Spinal cord (tissue), 10 donors: ENCODE results near the gene CACUL1. TPM values are rescaled to one million over a fixed set of nuclear protein-coding genes. Genes with fewer than 3 reads are reported as not detected.

Experiments used
- DNase-seq, 6 donors: peaks; one replicate each; pipeline versions ENCODE4 v3.0.0 to v3.0.0-alpha.2; 2013 to 2015; ENCODE audit warnings: low spot score in 6 of 6, low read depth in 4 of 6
- H3K27ac ChIP-seq: one replicate; pipeline ENCODE4 v1.5.1; 2013; ENCODE audit warnings: low read depth, low read length, control low read depth
- H3K27me3 ChIP-seq: one replicate; pipeline ENCODE4 v1.6.1; 2013; ENCODE audit warnings: low read length; ENCODE audit not compliant: control insufficient read depth, insufficient read depth
- H3K36me3 ChIP-seq: one replicate; pipeline ENCODE4 v1.6.1; 2013; ENCODE audit warnings: low read length; ENCODE audit not compliant: control insufficient read depth, insufficient read depth
- H3K4me1 ChIP-seq: one replicate; pipeline ENCODE4 v1.6.1; 2013; ENCODE audit warnings: low read length; ENCODE audit not compliant: control insufficient read depth, insufficient read depth
- H3K4me3 ChIP-seq: one replicate; pipeline ENCODE4 v1.5.1; 2013; ENCODE audit warnings: low read depth, low read length, control low read depth
- H3K9me3 ChIP-seq: one replicate; pipeline ENCODE4 v1.6.1; 2013; ENCODE audit warnings: low read length; ENCODE audit not compliant: control insufficient read depth, insufficient read depth
- WGBS: methylation state at CpG from one replicate; pipeline ENCODE4 v1.1.5; 2013; ENCODE audit warnings: missing lambda C conversion rate; ENCODE audit not compliant: insufficient coverage; 5-methylcytosine and 5-hydroxymethylcytosine counted together
- polyA plus RNA-seq, 2 donors: library from polyadenylated mRNA; unstranded; fragments of 120-200 nt; gene quantifications; one replicate each; pipeline ENCODE4 v1.2.1, GENCODE V29; 2013; ENCODE audit not compliant: insufficient read length in 2 of 2
- total RNA-seq, 2 donors: library from RNA; depleted of rRNA in 1 of 2; stranded (reverse); fragments of 120-200 nt in 1 of 2; fragments of >200 nt in 1 of 2; gene quantifications; one replicate each; pipeline versions ENCODE4 v1.2.3 to v1.2.4, GENCODE V29; 2013 to 2014
- donor health status: healthy.

Gene CACUL1
- total and polyA plus RNA-seq, 4 donors = 20.1 to 43.5 (median 28.5) TPM

DNA sequence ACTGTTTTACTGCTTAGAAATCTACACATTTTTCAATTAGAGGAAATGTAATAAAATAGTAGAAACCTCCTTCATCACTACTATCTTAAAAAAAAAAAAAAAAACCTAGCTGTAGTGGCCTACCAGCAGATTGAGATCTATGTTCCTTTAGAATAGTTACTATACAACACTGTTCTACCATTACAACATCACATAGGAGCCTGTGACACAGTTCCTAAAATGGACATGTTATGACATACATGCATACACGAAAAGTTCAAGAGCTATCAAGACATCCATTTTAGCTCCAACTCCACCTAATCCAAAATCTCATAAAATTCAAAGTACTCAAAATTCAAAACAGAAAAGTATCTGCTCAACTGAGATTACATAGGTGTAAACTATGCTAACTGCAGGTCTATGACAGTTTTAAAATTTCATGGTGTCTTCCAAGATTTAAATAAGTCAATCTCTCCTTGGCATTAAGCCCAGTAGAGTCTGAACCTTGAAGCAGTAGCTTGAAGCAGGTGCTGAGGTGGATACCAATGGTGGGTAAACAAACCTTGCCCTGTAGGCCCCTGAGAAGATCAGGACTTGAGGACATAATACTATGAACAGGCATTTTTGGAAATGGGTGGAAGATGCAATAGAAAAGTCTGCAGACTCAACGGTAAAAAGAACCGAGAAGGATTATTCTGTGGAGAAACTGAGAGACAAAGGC lies 17.0 kb downstream of the CACUL1 start:
- 100% methylated on average over 3 of the region's 3 CpGs for WGBS

GRCh38 chr10:118735294-118735693 lies 19.5 kb downstream of the CACUL1 start:
- Histone ChIP-seq H3K9me3 (no peaks in the 10 kb centered on the region), H3K27ac (no peak overlapping the region), H3K4me1 (no peaks in the 10 kb centered on the region), H3K36me3 (no peaks in the 10 kb centered on the region), H3K27me3 (no peaks in the 10 kb centered on the region), H3K4me3 (no peak overlapping the region)
- no peak for DNase-seq
- no CpG with 5 or more reads among the region's 1 CpG for WGBS

More for the DNA sequence above, 17.0 kb downstream of the CACUL1 start:
- DNase-seq = no peak
- H3K9me3 ChIP-seq = no peaks in the 10 kb centered on the region
- H3K4me3 ChIP-seq = no peak overlapping the region
- H3K27me3 ChIP-seq = no peaks in the 10 kb centered on the region
- H3K4me1 ChIP-seq = no peaks in the 10 kb centered on the region
- no peaks in the 10 kb centered on the region for H3K36me3 ChIP-seq
- H3K27ac ChIP-seq = no peak overlapping the region

GRCh38 chr10:118734475-118734874 lies 20.3 kb downstream of the CACUL1 start:
- no peaks in the 10 kb centered on the region for H3K4me1 ChIP-seq
- no peaks in the 10 kb centered on the region for H3K36me3 ChIP-seq
- DNase-seq = peak in 1 of 6 donors; percentile 22
- no peaks in the 10 kb centered on the region for H3K27me3 ChIP-seq
- WGBS = no CpG with 5 or more reads among the region's 2 CpGs
- no peak overlapping the region for H3K4me3 ChIP-seq
- no peak overlapping the region for H3K27ac ChIP-seq
- H3K9me3 ChIP-seq = no peaks in the 10 kb centered on the region

DNA sequence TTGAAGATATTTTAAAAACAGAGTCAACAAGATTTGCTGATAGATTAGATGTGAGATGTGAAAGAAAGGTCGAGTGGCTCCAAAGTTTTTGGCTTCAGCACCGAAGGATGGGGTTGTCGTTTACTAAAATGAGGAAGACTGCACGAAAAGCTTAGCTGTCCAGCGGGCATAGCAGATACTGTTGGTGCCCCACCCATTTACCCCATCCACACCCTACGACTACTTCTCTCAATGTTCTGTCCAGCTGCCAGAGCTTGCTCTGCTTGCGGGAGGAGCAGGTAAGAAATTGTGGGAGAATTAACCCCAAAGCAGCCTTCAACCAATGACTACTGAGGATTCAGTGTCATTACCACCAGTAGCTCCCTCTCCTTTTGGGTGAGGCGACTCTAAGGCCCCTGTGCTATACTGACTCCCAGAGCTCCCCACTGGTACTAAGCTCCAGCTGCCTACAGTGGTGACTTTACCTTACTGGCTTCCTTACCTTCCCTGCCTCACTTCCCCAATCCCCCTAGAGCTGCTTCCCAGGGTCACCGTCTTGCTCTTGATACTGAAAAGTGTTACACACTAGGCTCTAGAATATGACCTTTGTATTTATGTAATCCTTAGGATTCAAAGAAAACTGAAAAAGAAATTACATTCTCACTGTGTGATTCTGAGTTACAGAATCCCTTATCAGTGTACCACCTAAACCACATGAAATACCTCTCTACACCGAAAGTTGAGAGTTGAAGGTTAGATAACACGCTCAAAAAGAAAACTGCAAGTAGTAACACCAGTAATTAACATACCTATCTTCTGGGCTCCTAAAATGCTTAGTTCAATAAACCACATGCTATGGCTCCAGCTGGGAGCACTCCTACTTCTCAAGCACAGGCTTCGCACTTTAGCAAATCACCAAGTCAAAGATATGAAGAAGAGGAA lies 22.3 kb downstream of the CACUL1 start:
- Histone ChIP-seq H3K4me3 (no peak overlapping the region), H3K27me3 (no peaks in the 10 kb centered on the region), H3K4me1 (no peaks in the 10 kb centered on the region), H3K27ac (no peak overlapping the region), H3K36me3 (no peaks in the 10 kb centered on the region), H3K9me3 (no peaks in the 10 kb centered on the region)
- 70% methylated on average over 2 of the region's 12 CpGs for WGBS
- no peak for DNase-seq

- Histone ChIP-seq H3K9me3 (no peaks in the 10 kb centered on the region), H3K27me3 (no peaks in the 10 kb centered on the region), H3K27ac (no peak overlapping the region), H3K4me3 (no peak overlapping the region), H3K36me3 (no peaks in the 10 kb centered on the region), H3K4me1 (no peaks in the 10 kb centered on the region)
- 57% methylated on average over 4 of the region's 7 CpGs for WGBS
- DNase-seq = no peak
Measured at GRCh38 chr10:118730756-118731456, 23.9 kb downstream of the CACUL1 start.

- no peaks in the 10 kb centered on the region for H3K9me3 ChIP-seq
- H3K36me3 ChIP-seq = peaks cover 2% of the 10 kb centered on the region
- H3K4me1 ChIP-seq = no peaks in the 10 kb centered on the region
- no CpG with 5 or more reads among the region's 2 CpGs for WGBS
- peak in 1 of 6 donors; percentile 8 for DNase-seq
- no peaks in the 10 kb centered on the region for H3K27me3 ChIP-seq
- H3K27ac ChIP-seq = no peak overlapping the region
- no peak overlapping the region for H3K4me3 ChIP-seq
Measured at GRCh38 chr10:118729641-118730258, 25.0 kb downstream of the CACUL1 start.

- no CpG with 5 or more reads among the region's 3 CpGs for WGBS
- peaks cover 2% of the 10 kb centered on the region for H3K36me3 ChIP-seq
- H3K27me3 ChIP-seq = no peaks in the 10 kb centered on the region
- no peak for DNase-seq
- H3K4me1 ChIP-seq = no peaks in the 10 kb centered on the region
- H3K9me3 ChIP-seq = no peaks in the 10 kb centered on the region
- no peak overlapping the region for H3K4me3 ChIP-seq
- no peak overlapping the region for H3K27ac ChIP-seq
Measured at GRCh38 chr10:118729200-118729599, 25.6 kb downstream of the CACUL1 start.

GRCh38 chr10:118725886-118726500 lies 28.8 kb downstream of the CACUL1 start:
- Histone ChIP-seq H3K4me1 (no peaks in the 10 kb centered on the region), H3K27me3 (no peaks in the 10 kb centered on the region), H3K27ac (no peak overlapping the region), H3K36me3 (peaks cover 2% of the 10 kb centered on the region), H3K4me3 (no peak overlapping the region), H3K9me3 (no peaks in the 10 kb centered on the region)
- WGBS = 76% methylated on average over 3 of the region's 4 CpGs
- DNase-seq = peak in 2 of 6 donors; percentile 4 to 14

DNA sequence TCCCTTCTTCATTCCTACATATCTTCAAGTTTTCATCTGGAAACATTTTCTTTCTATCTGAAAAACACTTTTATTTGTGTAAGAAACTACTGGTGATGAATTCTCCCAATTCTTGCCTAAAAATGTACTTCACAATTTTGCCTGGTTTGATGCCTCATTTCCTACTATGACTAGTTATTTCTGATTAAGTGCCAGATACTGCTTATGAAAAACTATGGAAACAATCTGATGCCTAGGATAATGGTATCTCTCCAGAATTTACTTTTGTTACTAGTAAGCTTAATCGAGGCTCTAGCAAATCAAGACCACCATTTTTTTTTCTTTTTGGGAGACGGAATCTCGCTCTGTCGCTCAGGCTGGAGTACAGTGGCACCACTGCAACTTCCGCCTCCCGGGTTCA lies 31.3 kb downstream of the CACUL1 start:
- Histone ChIP-seq H3K36me3 (peaks cover 2% of the 10 kb centered on the region), H3K27me3 (no peaks in the 10 kb centered on the region), H3K27ac (no peak overlapping the region), H3K4me1 (no peaks in the 10 kb centered on the region), H3K9me3 (no peaks in the 10 kb centered on the region), H3K4me3 (no peak overlapping the region)
- no peak for DNase-seq
- 95% methylated on average over 4 of the region's 6 CpGs for WGBS
